Stimulated activated naive CD8-positive, alpha-beta T cell treated with anti-CD3 and anti-CD28 coated beads, Interleukin-15, Interleukin-2, amounts not matched to agents 100 U/mL and 50 U/mL, for 24 hours (primary cell): ENCODE measurements around the gene DSCAML1.

Experiments used
- ATAC-seq: fragments of 150-1000 bp; cut with Tn5 transposase; one replicate; pipeline ENCODE4 v1.10.0; 2021
- DNase-seq: peaks from one replicate; pipeline ENCODE4 v3.0.0; 2021

Gene DSCAML1

DNA sequence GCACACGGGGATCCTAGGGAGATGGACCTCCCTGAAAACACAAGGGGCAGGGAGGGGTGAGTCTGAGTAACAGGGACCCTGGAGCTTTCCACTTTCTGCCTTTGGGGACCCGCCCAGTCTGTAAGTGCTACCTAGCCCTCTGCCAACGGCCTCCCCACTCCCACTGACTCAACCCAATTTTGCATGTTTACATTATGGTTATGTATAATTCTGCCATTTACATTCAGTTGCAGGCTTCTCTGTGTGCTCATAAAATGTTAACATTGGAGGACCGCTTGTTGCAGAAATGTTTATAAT, 105.8 kb downstream of the DSCAML1 start:
- DNase-seq: no peak
- no peak for ATAC-seq

DNA sequence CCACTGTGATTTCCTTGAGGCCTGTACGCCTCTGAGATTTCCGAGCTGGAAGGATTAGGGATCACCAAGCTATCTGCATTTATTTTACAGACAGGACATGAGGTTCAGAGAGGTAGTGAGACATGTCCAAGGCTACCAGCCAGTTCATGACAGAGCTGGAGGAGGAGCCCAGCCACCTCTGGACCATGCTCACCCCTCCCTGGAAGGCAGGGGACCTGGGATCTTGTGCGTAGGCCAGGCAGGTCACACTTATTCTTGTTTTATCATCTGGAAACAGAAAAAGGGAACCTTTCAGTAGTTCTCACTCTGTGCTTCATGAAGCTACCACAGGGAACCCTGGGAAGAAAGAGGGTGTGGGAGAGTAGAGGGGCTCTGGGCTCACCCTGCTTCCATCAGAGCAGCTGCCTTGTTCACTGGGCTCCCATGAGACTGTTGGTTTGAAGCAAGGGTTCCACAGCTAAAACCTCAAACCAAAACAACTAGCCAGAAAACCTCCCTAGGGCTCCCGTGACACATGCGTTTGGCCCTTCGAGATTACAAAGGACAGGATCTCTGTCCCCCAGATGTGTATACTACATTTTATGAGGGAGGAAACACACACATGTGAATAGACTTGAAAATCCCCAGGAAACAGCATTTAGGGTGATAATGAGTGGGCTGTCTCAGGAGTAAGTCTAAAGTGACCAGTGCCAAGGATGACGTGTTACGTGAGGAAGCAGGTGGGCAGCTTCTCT, 106.4 kb downstream of the DSCAML1 start:
- ATAC-seq: no peak
- no peak for DNase-seq

GRCh38 chr11:117688255-117688797, 108.7 kb downstream of the DSCAML1 start:
- DNase-seq: no peak
- ATAC-seq: no peak

DNA sequence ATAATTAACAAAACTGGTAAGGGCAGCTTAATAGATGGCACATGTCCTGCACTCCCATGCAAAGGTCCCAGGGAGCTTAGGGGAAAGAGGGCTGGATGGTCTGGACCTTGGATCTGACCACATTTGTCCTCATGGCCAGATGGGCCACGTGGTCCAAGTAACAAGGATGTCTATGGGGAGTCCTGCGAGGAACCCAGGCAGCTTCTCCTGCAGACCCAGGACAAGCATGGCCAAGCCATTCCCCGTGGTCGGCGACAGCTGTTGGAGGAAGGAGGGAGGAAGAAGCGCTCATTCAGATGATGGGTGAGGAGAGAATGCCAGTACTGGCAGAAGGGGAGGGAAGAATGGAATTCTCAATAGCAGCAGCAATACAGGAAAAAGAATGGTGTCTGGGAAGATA, 109.2 kb downstream of the DSCAML1 start:
- no peak for DNase-seq

DNA sequence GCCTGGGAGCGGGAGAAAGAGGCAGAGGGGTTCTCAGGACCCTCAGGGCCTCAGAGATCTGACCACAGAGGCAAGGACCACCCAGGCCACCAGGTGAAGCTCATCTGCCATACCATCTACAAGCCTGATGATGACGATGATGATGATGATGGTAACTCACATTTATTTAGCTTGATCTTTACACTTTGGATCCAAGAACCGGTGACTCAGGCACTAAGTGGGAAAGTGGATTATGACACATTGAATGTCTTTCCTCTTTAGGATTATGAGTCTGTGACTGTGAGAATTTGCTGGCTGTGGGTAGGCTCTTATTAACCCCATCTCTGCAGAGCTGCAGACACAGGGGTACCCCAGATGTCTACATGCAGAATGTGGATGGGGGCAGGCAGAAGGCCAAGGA, 110.3 kb downstream of the DSCAML1 start:
- DNase-seq (no peak), ATAC-seq (no peak)

More for the DNA sequence above, 109.2 kb downstream of the DSCAML1 start:
- no peak for ATAC-seq

- ATAC-seq (no peak), DNase-seq (no peak)
Observed at GRCh38 chr11:117685566-117685965, 111.5 kb downstream of the DSCAML1 start.

- ATAC-seq: no peak
- no peak for DNase-seq
Observed at GRCh38 chr11:117684731-117685130, 112.3 kb downstream of the DSCAML1 start.

GRCh38 chr11:117684111-117684510, 112.9 kb downstream of the DSCAML1 start:
- no peak for ATAC-seq
- no peak for DNase-seq

DNA sequence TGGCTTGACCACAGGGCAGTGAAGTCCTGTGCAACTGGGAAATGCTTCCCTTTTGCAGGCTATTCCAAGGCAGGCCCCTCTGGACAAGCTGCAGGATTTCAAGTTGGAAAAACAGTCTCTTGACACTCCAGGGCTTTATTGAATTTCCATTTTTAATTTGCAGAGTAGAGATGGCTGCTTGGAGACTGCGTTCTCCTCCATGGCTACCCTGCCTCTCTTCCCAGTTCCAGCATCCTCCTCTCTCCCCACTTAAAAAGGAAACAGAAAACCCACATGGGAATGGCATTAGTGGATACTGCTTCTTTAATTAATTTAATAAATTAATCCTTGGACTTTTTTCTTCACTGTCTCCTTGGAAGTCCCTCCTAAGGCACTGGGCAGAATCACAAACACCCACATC, 115.6 kb downstream of the DSCAML1 start:
- DNase-seq (no peak), ATAC-seq (no peak)

DNA sequence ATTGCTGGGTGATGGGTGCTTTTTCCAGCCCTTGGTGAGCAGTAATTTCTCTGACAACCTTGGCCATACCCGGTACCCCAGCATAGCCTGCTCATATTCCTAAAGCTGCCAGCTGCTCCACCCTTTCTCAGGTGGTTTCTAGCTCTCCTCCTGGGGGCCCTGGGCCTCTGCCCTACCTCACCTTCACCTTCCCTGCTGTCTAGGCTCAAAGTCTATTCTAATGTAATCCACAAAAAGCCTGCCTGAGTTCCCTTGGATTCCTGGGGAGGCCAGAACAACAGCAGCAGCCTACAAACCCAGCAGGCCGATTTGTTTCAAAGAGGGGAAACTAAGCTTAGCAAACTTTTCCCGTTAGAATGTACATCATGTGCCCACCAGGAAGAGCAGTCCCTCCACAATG, 117.6 kb downstream of the DSCAML1 start:
- DNase-seq (no peak), ATAC-seq (no peak)

- no peak for ATAC-seq
Observed at GRCh38 chr11:117678658-117679406, 118.2 kb downstream of the DSCAML1 start.

GRCh38 chr11:117677729-117678310, 119.2 kb downstream of the DSCAML1 start:
- ATAC-seq (no peak), DNase-seq (no peak)

More at GRCh38 chr11:117678658-117679406, 118.2 kb downstream of the DSCAML1 start:
- no peak for DNase-seq

DNA sequence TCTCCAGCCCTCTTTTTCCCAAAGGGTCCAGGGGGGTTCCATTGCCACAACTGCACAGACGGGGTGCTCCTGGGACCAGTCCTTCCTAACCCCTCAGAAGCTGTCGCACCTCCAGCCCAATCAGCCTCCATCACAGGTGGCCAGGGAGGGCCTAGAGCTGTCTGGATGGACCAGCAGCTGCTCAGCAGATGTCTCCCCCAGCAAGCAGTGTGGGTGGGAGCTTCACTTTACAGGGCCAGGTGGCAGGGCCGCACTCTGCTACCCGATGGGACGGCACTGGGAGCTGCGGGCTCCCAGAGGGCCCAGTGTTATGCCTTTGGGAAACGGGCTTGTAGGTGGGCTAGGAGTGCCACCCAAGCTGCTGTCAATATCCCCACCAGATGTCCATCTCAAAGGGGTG, 120.5 kb downstream of the DSCAML1 start:
- DNase-seq (no peak), ATAC-seq (no peak)

DNA sequence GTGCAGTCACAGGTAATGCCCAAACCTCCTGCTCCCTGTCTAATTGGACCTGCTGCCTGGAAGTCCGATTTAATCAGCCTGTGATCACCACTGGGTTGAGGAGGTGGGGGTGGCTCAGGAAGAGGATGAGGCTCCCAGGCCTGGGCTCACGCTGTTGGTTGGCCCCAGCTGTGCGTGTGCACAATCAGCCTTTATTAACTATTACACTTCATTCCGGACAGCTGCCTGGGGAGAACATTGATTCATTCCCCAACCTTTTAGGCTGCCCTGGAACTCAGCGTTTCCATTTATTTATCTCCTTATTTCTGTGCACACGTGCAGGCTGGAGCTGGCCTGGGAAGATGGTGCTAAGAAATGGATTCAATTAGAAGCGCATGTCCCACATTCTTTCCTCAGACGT, 123.4 kb downstream of the DSCAML1 start:
- no peak for ATAC-seq

DNA sequence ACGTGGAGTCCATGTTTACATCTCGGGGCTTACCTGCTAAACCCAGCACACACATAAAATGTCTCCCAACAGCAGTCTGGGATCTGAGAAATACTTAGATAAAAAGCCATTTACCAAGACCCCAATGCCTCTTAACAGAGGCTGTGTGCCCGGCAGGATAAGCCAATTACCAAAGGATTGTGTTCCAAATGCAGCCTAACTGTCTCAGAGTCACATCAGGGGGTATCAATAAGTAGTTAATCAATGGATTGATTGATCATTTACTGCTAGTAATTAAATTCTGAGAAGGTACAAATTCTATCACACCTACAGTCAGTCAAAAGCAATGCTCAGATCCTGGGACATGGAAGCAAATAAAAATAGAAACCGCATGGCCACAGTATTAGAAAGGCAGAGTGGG, 125.6 kb downstream of the DSCAML1 start:
- ATAC-seq (no peak), DNase-seq (no peak)

More for the DNA sequence above, 123.4 kb downstream of the DSCAML1 start:
- no peak for DNase-seq

GRCh38 chr11:117670924-117671323, 126.1 kb downstream of the DSCAML1 start:
- DNase-seq: no peak
- no peak for ATAC-seq

GRCh38 chr11:117670443-117670842, 126.6 kb downstream of the DSCAML1 start:
- DNase-seq (no peak), ATAC-seq (no peak)

DNA sequence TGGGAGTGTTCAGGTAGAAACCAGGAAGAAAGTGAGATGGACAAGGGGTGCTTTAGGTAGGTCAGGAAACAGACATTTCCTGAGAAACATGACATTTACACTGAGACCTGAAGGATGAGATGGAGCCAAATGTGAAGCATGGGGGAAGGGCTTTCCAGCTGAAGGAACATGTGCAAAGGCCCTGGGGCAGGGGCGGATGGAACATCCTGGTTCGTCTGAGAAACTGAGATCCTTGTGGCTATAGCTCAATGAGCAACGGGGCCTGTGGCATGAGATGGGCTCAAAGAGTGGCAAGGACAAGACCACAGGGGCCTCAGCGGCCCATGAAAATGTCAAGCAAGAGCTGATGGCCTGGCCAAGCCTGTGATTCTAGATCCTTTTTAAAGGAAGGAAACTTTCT, 127.4 kb downstream of the DSCAML1 start:
- ATAC-seq (no peak), DNase-seq (no peak)

GRCh38 chr11:117669062-117669461, 128.0 kb downstream of the DSCAML1 start:
- DNase-seq (no peak), ATAC-seq (no peak)

GRCh38 chr11:117668321-117668751, 128.7 kb downstream of the DSCAML1 start:
- ATAC-seq: no peak
- no peak for DNase-seq

- no peak for DNase-seq
- ATAC-seq: no peak
Observed at GRCh38 chr11:117664897-117665296, 132.1 kb downstream of the DSCAML1 start.

GRCh38 chr11:117663821-117664220, 133.2 kb downstream of the DSCAML1 start:
- ATAC-seq (no peak), DNase-seq (no peak)

- ATAC-seq (no peak), DNase-seq (no peak)
Observed at GRCh38 chr11:117663414-117663813, 133.6 kb downstream of the DSCAML1 start.
